Stimulated activated naive B cell treated with anti-CD40 and anti-IgM and Interleukin-4, amounts not matched to agents 10 μg/mL and 1 μg/mL and 100 μg/mL, for 72 hours (primary cell): ENCODE results near the gene ZNF471.

Experiments used
- ATAC-seq, 2 donors: fragments of 150-1000 bp; cut with Tn5 transposase; replicated peaks; 2 replicates each; pipeline ENCODE4 v1.10.0; 2021; ENCODE audit warnings: moderate library complexity in 1 of 2
- DNase-seq: peaks from one replicate; pipeline ENCODE4 v3.0.0; 2021
- H3K27ac Mint-ChIP-seq: one replicate; pipeline ENCODE4 v1.8.0; 2022; ENCODE audit warnings: mild to moderate bottlenecking, mixed read lengths
- H3K27me3 Mint-ChIP-seq, 2 donors: one replicate each; pipeline ENCODE4 v1.8.0; 2022; ENCODE audit warnings: mixed read lengths in 2 of 2
- H3K36me3 Mint-ChIP-seq, 2 donors: one replicate each; pipeline ENCODE4 v1.8.0; 2022; ENCODE audit warnings: mixed read lengths in 2 of 2, mild to moderate bottlenecking in 1 of 2
- H3K4me1 Mint-ChIP-seq, 2 donors: one replicate each; pipeline ENCODE4 v1.8.0; 2022; ENCODE audit warnings: mixed read lengths in 2 of 2, mild to moderate bottlenecking in 1 of 2
- H3K4me3 Mint-ChIP-seq, 2 donors: one replicate each; pipeline ENCODE4 v1.8.0; 2022; ENCODE audit warnings: mild to moderate bottlenecking in 2 of 2, mixed read lengths in 2 of 2, moderate library complexity in 1 of 2
- H3K9me3 Mint-ChIP-seq, 2 donors: one replicate each; pipeline ENCODE4 v1.8.0; 2022; ENCODE audit warnings: mixed read lengths in 2 of 2, mild to moderate bottlenecking in 1 of 2

ZNF471 gene

DNA sequence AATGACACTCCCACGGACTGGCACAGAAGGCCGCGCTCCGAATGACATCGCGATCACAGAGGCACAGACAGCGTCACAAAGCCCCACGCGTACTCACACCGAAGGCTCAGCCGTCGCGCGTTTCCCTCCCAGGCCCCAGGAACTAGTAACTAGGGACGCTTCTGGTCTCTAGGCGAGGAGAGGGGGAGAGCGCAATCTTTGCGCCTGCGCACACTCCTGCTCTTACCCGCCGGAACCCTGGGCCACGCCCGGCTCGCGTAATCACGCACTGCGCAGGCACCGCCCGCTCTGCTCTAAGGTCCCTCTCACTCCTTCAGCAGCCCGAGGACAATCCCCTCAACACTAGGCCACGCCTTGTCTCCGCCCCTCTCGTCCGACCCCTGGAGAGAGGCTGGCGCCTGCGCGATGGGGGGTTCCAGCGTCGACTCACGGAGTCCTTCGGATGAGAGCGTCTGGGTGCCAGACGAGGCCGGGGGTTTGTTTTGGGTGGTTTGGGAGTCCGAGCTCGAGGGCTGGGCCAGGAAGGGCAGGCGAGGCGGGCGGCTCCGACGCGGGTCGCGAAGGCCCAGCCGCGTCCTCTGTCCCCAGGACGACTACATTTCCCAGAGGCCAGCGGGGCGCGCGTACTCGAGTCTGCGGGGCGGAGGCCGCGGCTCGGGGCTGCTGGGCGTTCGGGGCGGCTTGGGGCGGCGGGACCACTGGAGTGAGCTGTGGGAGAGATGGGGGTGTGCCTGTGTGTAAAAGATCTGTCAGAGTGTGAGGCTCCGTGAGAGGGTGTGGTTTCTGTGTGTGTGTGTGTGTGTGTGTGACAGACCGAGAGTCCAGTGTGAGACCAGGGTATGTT is at the start of gene ZNF471:
Gene ZNF471, plus strand, starts transcription at position 410 of the 844 bp plus-strand sequence. CDS start 3,717 bp downstream, outside the sequence.
- ATAC-seq (peak; percentile 98 to 99), DNase-seq (peak; percentile 98)
- no peak within 1 kb of the TSS for H3K4me3 Mint-ChIP-seq
- H3K4me1 Mint-ChIP-seq = peaks cover 6% of the 10 kb centered on the region in 2 donors
- peak within 1 kb of the TSS; percentile 34 for H3K27ac Mint-ChIP-seq
- H3K36me3 Mint-ChIP-seq = peaks cover 9 to 14% of the 10 kb centered on the region in 2 donors
- no peaks in the 10 kb centered on the region for H3K27me3 Mint-ChIP-seq
- H3K9me3 Mint-ChIP-seq = peaks cover 4 to 6% of the 10 kb centered on the region in 2 donors

DNA sequence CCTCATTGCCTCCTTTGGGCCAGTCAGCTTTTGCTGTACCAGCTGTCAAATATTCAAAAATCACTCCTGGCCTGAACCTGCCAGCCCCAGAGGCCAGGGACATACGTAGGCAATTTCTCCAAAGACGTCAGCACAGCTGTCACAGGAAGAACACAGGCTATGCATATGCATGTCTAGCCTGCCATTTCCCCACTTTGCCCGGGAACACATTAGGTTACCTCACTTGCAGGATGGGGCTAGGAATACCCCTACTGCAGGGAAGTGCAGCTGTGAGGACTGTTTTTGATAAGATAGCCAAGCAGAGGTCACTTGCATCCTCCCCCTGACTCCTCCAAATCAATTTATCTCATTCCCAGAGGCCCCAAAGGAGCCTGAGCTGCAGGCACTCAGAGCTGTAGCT is 33.3 kb upstream of the ZNF471 start:
- Mint-ChIP-seq H3K27ac (no peak overlapping the region), H3K4me1 (peaks cover 20 to 29% of the 10 kb centered on the region in 2 donors), H3K36me3 (peaks cover 58 to 76% of the 10 kb centered on the region in 2 donors), H3K27me3 (peaks cover 0 to 12% of the 10 kb centered on the region in 2 donors), H3K9me3 (peaks cover 14 to 30% of the 10 kb centered on the region in 2 donors), H3K4me3 (no peak overlapping the region)
- no peak for DNase-seq
- ATAC-seq = no peak

- Mint-ChIP-seq H3K27ac (peak overlapping the region; percentile 99), H3K27me3 (peaks cover 0 to 12% of the 10 kb centered on the region in 2 donors), H3K4me1 (peaks cover 21 to 29% of the 10 kb centered on the region in 2 donors), H3K9me3 (peaks cover 9 to 24% of the 10 kb centered on the region in 2 donors), H3K4me3 (peak overlapping the region; percentile 88 to 96), H3K36me3 (peaks cover 49 to 68% of the 10 kb centered on the region in 2 donors)
- DNase-seq (no peak), ATAC-seq (no peak)
These were observed 31.6 kb upstream of the ZNF471 start for GRCh38 chr19:56476093-56476492.

DNA sequence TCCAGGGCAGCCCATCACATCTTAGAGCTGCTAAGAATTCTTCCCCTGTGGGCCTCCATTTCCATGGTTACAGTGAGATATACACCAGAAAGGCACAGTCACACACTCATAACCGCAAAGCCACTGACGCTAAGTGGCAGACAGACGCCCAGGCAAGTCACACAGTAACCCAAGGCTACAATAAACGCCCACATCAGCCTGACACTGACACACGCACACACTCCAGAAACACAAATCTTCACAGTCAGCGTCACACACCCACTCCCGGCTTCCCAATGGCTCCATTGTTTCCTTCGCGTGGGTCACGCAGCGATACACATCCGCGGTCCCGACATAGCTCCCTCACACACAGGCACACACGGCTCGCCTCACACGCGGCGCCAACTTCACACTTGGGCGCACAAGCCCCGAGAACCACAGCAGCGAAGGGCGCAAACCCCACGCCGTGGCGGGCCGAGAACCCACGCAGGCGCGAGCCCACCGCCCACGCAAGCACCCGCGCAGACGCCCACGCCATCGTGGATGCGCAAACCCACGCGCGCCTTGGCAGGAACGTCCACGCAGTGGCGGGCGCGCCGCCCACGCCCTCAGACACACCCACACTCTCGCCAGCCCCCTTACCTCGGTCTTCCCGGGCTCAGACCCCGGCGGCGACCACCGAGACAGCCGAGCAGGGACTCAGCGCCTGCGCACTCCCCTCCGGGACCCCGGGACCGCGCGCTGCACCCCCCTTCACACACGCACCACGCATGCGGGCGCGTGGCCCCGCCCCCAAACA is 30.8 kb upstream of the ZNF471 start, which contains the start of gene ZNF667:
Gene ZNF667, minus strand, starts transcription at position 695 of the 778 bp plus-strand sequence. CDS start 14,975 bp downstream, outside the sequence.
- Mint-ChIP-seq H3K36me3 (peaks cover 49 to 66% of the 10 kb centered on the region in 2 donors), H3K9me3 (peaks cover 10 to 24% of the 10 kb centered on the region in 2 donors), H3K27ac (peak within 1 kb of the TSS; percentile 99), H3K27me3 (peaks cover 0 to 12% of the 10 kb centered on the region in 2 donors), H3K4me3 (peak within 1 kb of the TSS; percentile 88 to 96), H3K4me1 (peaks cover 24 to 29% of the 10 kb centered on the region in 2 donors)
- ATAC-seq (peak; percentile 57 to 58), DNase-seq (peak; percentile 68)

GRCh38 chr19:56477429-56478338 is 30.0 kb upstream of the ZNF471 start:
- peaks cover 40 to 57% of the 10 kb centered on the region in 2 donors for H3K36me3 Mint-ChIP-seq
- ATAC-seq (peak; percentile 81 to 84), DNase-seq (peak; percentile 93)
- peak overlapping the region; percentile 88 to 96 for H3K4me3 Mint-ChIP-seq
- H3K27me3 Mint-ChIP-seq = peaks cover 0 to 12% of the 10 kb centered on the region in 2 donors
- peak overlapping the region; percentile 99 for H3K27ac Mint-ChIP-seq
- H3K4me1 Mint-ChIP-seq = peaks cover 24 to 29% of the 10 kb centered on the region in 2 donors
- H3K9me3 Mint-ChIP-seq = peaks cover 8 to 19% of the 10 kb centered on the region in 2 donors

GRCh38 chr19:56491399-56491798 is 16.3 kb upstream of the ZNF471 start:
- H3K36me3 Mint-ChIP-seq = peaks cover 70 to 87% of the 10 kb centered on the region in 2 donors
- H3K27me3 Mint-ChIP-seq = no peaks in the 10 kb centered on the region
- H3K9me3 Mint-ChIP-seq = peaks cover 44 to 54% of the 10 kb centered on the region in 2 donors
- ATAC-seq (no peak), DNase-seq (no peak)
- no peak overlapping the region for H3K27ac Mint-ChIP-seq
- H3K4me1 Mint-ChIP-seq = no peaks in the 10 kb centered on the region
- H3K4me3 Mint-ChIP-seq = no peak overlapping the region

- H3K36me3 Mint-ChIP-seq = peaks cover 27 to 42% of the 10 kb centered on the region in 2 donors
- H3K27ac Mint-ChIP-seq = no peak overlapping the region
- DNase-seq (no peak), ATAC-seq (no peak)
- peaks cover 9 to 18% of the 10 kb centered on the region in 2 donors for H3K9me3 Mint-ChIP-seq
- no peak overlapping the region for H3K4me3 Mint-ChIP-seq
- H3K4me1 Mint-ChIP-seq = peaks cover 6% of the 10 kb centered on the region in 2 donors
- no peaks in the 10 kb centered on the region for H3K27me3 Mint-ChIP-seq
These were observed 3.1 kb upstream of the ZNF471 start for GRCh38 chr19:56504581-56504980.

DNA sequence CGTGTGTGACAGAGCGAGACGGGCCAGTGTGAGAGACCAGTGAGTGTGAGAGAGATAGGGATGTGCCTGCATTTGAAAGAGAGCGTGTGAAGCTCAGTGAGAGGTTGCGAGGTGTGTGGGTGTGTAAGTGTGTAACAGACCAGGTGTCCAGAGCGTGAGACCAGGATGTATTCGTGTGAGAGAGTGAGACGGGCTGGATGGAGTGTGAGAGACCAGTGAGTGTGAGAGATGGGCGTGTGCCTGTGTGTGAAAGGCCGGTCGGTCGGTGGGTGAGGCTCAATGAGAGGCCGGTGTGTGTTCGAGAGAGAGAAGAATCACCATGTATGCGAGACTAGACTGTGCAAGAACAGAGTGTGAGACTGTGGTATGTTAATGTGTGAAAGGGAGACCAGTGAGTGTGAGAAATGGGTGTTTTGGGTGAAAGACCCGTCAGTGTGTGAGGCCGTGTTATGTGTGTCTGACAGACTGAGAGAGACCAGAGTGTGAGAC is 679 bp downstream of the ZNF471 start:
- peaks cover under 1 to 6% of the 10 kb centered on the region in 2 donors for H3K9me3 Mint-ChIP-seq
- no peak for DNase-seq
- no peak overlapping the region for H3K27ac Mint-ChIP-seq
- H3K4me3 Mint-ChIP-seq = no peak overlapping the region
- ATAC-seq = peak in 1 of 2 donors; percentile 23
- no peaks in the 10 kb centered on the region for H3K27me3 Mint-ChIP-seq
- H3K4me1 Mint-ChIP-seq = peaks cover 6% of the 10 kb centered on the region in 2 donors
- peaks cover 6 to 14% of the 10 kb centered on the region in 2 donors for H3K36me3 Mint-ChIP-seq

- DNase-seq (no peak), ATAC-seq (no peak)
- Mint-ChIP-seq H3K27me3 (no peaks in the 10 kb centered on the region), H3K4me3 (no peak overlapping the region), H3K27ac (no peak overlapping the region), H3K36me3 (peaks cover 37 to 51% of the 10 kb centered on the region in 2 donors), H3K4me1 (no peaks in the 10 kb centered on the region), H3K9me3 (peaks cover 37% of the 10 kb centered on the region in 2 donors)
These were observed 17.7 kb downstream of the ZNF471 start for GRCh38 chr19:56525214-56525860.

DNA sequence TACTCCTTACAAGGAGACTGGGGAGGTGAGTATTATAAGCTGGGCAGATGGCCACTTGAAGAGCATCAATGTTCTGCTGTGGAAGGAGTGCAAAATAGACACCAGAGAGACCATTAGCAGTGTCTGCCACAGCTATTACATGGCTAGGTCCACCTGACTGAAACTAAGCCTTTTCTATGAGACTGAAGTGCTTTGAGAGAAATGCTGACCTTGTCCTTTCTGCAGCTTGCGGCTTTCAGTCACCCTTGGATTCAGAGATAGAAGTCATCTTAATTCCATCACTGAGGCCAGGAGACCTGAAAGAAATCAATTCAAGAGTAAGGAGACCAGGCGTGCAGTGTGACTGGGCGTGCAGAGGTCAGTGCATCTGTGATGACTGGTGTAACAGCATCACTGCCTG is 29.8 kb downstream of the ZNF471 start:
- Mint-ChIP-seq H3K9me3 (peaks cover 35 to 37% of the 10 kb centered on the region in 2 donors), H3K4me1 (peaks cover 19 to 34% of the 10 kb centered on the region in 2 donors)

DNA sequence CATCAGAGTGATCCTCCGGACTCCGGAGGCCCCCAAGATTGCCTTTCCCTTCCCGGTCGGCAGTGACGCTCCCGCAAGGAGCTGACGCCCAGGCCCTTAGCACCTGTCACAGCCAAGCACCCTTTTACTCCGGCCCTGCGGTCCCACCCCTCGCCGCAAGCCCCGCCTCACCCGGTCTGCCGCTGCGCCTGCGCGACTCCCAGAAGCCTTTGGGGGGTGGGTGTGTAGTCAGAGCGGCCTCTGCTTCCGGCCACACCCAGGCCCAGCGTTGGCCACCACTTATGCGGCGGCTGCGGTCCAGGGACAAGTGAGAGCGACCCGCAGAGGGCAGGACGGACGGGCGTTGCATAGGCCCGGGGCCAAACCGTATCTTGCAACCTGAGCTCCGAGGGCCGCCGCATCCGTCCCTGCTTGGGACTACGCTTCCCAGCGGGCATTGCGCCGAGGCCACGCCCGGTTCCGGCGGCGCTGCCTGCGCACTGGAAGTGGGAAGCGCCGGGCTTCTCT is 30.7 kb downstream of the ZNF471 start:
- peaks cover 26 to 33% of the 10 kb centered on the region in 2 donors for H3K9me3 Mint-ChIP-seq
- peaks cover 19 to 34% of the 10 kb centered on the region in 2 donors for H3K4me1 Mint-ChIP-seq
- peak overlapping the region; percentile 96 for H3K27ac Mint-ChIP-seq
- peaks cover 7 to 8% of the 10 kb centered on the region in 2 donors for H3K27me3 Mint-ChIP-seq
- DNase-seq (peak; percentile 96), ATAC-seq (peak; percentile 95)
- peak overlapping the region; percentile 90 to 94 for H3K4me3 Mint-ChIP-seq
- H3K36me3 Mint-ChIP-seq = peaks cover 42 to 76% of the 10 kb centered on the region in 2 donors

More for the DNA sequence above, 29.8 kb downstream of the ZNF471 start:
- H3K27me3 Mint-ChIP-seq = peaks cover 7 to 8% of the 10 kb centered on the region in 2 donors
- H3K4me3 Mint-ChIP-seq = peak overlapping the region; percentile 90 to 94
- peaks cover 37 to 75% of the 10 kb centered on the region in 2 donors for H3K36me3 Mint-ChIP-seq
- peak overlapping the region; percentile 96 for H3K27ac Mint-ChIP-seq
- ATAC-seq (no peak), DNase-seq (no peak)

DNA sequence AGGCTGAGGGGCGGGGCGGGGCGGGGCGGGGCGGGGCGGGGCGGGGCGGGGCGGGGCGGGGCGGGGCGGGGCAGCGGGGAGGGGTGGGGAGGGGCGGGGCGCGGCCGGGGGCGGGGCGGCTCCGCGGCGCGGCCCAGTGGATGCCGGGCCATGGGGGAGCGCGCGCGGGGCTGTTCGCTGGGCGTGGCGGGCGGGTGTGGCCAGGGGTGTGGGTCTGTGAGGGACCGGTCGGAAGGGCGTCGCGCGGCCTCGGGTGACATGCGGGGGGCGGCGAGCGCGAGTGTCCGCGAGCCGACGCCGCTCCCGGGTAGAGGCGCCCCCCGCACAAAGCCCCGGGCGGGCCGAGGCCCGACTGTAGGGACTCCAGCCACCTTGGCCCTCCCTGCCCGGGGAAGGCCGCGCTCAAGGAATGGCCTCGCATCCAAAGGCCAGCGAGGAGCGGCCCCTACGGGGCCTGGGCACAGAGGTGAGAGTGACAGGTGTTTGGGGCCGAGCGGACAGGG is 31.2 kb downstream of the ZNF471 start, which contains the start of gene ZFP28:
Gene ZFP28, plus strand, starts transcription at position 188 of the 503 bp plus-strand sequence. Its CDS starts 71 bp downstream, at position 259.
- no peak for DNase-seq
- Mint-ChIP-seq H3K9me3 (peaks cover 22 to 30% of the 10 kb centered on the region in 2 donors), H3K27ac (peak within 1 kb of the TSS; percentile 96), H3K4me3 (peak within 1 kb of the TSS; percentile 90 to 94), H3K27me3 (peaks cover 7 to 8% of the 10 kb centered on the region in 2 donors), H3K4me1 (peaks cover 19 to 34% of the 10 kb centered on the region in 2 donors), H3K36me3 (peaks cover 46 to 78% of the 10 kb centered on the region in 2 donors)
- peak; percentile 79 to 84 for ATAC-seq
